GM12878 (cell line): ENCODE data around the gene SPDYE4.

Experiments used
- E2F4 ChIP-seq: IDR thresholded peaks from 2 replicates; pipeline ENCODE4 v1.6.1; 2012; ENCODE audit warnings: low read depth, low read length, improper control_type of control experiment
- FOXM1 ChIP-seq: IDR thresholded peaks from 2 replicates; pipeline ENCODE4 v1.6.1; 2012; ENCODE audit warnings: low read depth, mild to moderate bottlenecking, inconsistent platforms, low read length, moderate library complexity
- POLR2A ChIP-seq: IDR thresholded peaks from 2 replicates; pipeline ENCODE4 v1.6.1; 2011; ENCODE audit warnings: low read depth, mild to moderate bottlenecking, low read length

- no peak for TF ChIP-seq FOXM1
- no peak for TF ChIP-seq E2F4
- TF ChIP-seq POLR2A: no peak
Measured at GRCh38 chr17:8724451-8724850, 33.9 kb downstream of the SPDYE4 start.
